Articular chondrocyte of knee joint (primary cell): ENCODE results near the gene TNFAIP6. TPM values are rescaled to one million over a fixed set of nuclear protein-coding genes. Genes with fewer than 3 reads are reported as not detected.

Source experiments
- small RNA-seq: library from RNA; depleted of rRNA; stranded (forward); fragments of <200 nt; gene quantifications from one replicate; pipeline ENCODE3, GENCODE V24; 2012
- total RNA-seq: library from RNA; depleted of rRNA; stranded (reverse); fragments of >200 nt; gene quantifications from 2 replicates; pipeline ENCODE4 v1.2.3, GENCODE V29; 2012

Gene TNFAIP6
- total RNA-seq = 142 and 572 TPM in 2 replicates

GRCh38 chr2:151357359-151357758, at the start of gene TNFAIP6:
TNFAIP6 (plus strand) TSS chr2:151357592; CDS start chr2:151357667, 75 bp downstream.

GRCh38 chr2:151409601-151410484, 52.5 kb downstream of the TNFAIP6 start, which contains the start of gene RIF1:
RIF1 (plus strand) TSS chr2:151409902; CDS start chr2:151410424, 522 bp downstream.

Small RNA genes lying within 50 kb of the gene (small RNA-seq; reads per million reads assigned to genes)
- not detected for gene MIR4773-1
- not detected for gene RN7SL124P

Other genes with a start within 250 kb of the TNFAIP6 start
- 20.0 and 26.4 TPM in 2 replicates for gene RBM43, start 95.7 kb upstream of the TNFAIP6 start, total RNA-seq
- gene NMI, start 67.9 kb upstream of the TNFAIP6 start, total RNA-seq = 32.3 and 38.8 TPM in 2 replicates
- gene RIF1, start 52.3 kb downstream of the TNFAIP6 start, total RNA-seq = 60.9 and 62.9 TPM in 2 replicates